ENCODE measurements around the gene PDCD10. TPM values are rescaled to one million over a fixed set of nuclear protein-coding genes. Genes with fewer than 3 reads are reported as not detected.
A peak's percentile ranks its signal among the peaks of the same experiment; 100 is the strongest.

PDCD10 gene
- 100 to 1,000 TPM in 5 of 6 donors, 10 to 100 TPM in 1; 85.6 to 156 (median 114) TPM for polyA plus RNA-seq (ENCODE audit: low read depth in 6 of 6)

- ATAC-seq (ENCODE audit: low read depth in 2 of 2), result peak; percentile 80
- Mint-ChIP-seq H3K4me3 (no peak within 1 kb of the TSS), H3K27ac (no peak within 1 kb of the TSS), H3K27me3 (no peaks in the 10 kb centered on the region), H3K9me3 (no peaks in the 10 kb centered on the region), H3K4me1 (peaks cover 16 to 36% (median 28%) of the 10 kb centered on the region in 3 donors), H3K36me3 (no peaks in the 10 kb centered on the region)
- DNase-seq, result peak; percentile 98
These were observed at the start of gene PDCD10 for GRCh38 chr3:167734498-167735232. Gene PDCD10 (minus strand): TSS chr3:167734892. CDS start chr3:167720157, 14,735 bp downstream.

- Mint-ChIP-seq H3K27ac (no peak overlapping the region), H3K4me3 (no peak overlapping the region), H3K9me3 (peaks cover 0 to 4% (median 0%) of the 10 kb centered on the region in 7 donors), H3K4me1 (peaks cover 8 to 21% (median 11%) of the 10 kb centered on the region in 3 donors), H3K36me3 (no peaks in the 10 kb centered on the region), H3K27me3 (no peaks in the 10 kb centered on the region)
- DNase-seq (no peak), ATAC-seq (ENCODE audit: low read depth in 2 of 2) (no peak)
These were observed 49.1 kb upstream of the PDCD10 start for GRCh38 chr3:167783781-167784180.

GRCh38 chr3:167780214-167780883 is 45.7 kb upstream of the PDCD10 start:
- Mint-ChIP-seq H3K36me3 (peaks cover 0 to 5% of the 10 kb centered on the region in 2 donors), H3K4me1 (peaks cover 11 to 16% (median 14%) of the 10 kb centered on the region in 3 donors), H3K4me3 (no peak overlapping the region), H3K27me3 (no peaks in the 10 kb centered on the region), H3K27ac (no peak overlapping the region), H3K9me3 (peaks cover 2 to 7% (median 4%) of the 10 kb centered on the region in 7 donors)
- DNase-seq (no peak), ATAC-seq (ENCODE audit: low read depth in 2 of 2) (no peak)

- peaks cover 0 to 5% of the 10 kb centered on the region in 2 donors for H3K36me3 Mint-ChIP-seq
- peaks cover 19 to 35% (median 21%) of the 10 kb centered on the region in 3 donors for H3K4me1 Mint-ChIP-seq
- DNase-seq (no peak), ATAC-seq (ENCODE audit: low read depth in 2 of 2) (no peak)
- peaks cover under 1 to 6% (median 4%) of the 10 kb centered on the region in 7 donors for H3K9me3 Mint-ChIP-seq
- no peaks in the 10 kb centered on the region for H3K27me3 Mint-ChIP-seq
- H3K27ac Mint-ChIP-seq, result no peak overlapping the region
- H3K4me3 Mint-ChIP-seq, result no peak overlapping the region
These were observed 42.7 kb upstream of the PDCD10 start for GRCh38 chr3:167777356-167777755.

GRCh38 chr3:167776066-167776685 is 41.5 kb upstream of the PDCD10 start:
- Mint-ChIP-seq H3K4me3 (no peak overlapping the region), H3K4me1 (peaks cover 18 to 39% (median 24%) of the 10 kb centered on the region in 3 donors), H3K9me3 (peaks cover 0 to 6% (median 4%) of the 10 kb centered on the region in 7 donors), H3K27ac (peak overlapping the region in 2 of 6 donors; percentile 4 to 47), H3K27me3 (no peaks in the 10 kb centered on the region), H3K36me3 (peaks cover 0 to 5% of the 10 kb centered on the region in 2 donors)
- DNase-seq (no peak), ATAC-seq (ENCODE audit: low read depth in 2 of 2) (no peak)

- peak overlapping the region in 7 of 8 donors; percentile 41 to 75 (median 71) for H3K4me3 Mint-ChIP-seq
- H3K36me3 Mint-ChIP-seq, result peaks cover 0 to 4% of the 10 kb centered on the region in 2 donors
These were observed 38.9 kb upstream of the PDCD10 start for GRCh38 chr3:167773584-167773983.

GRCh38 chr3:167772992-167773391 is 38.3 kb upstream of the PDCD10 start:
- Mint-ChIP-seq H3K27me3 (no peaks in the 10 kb centered on the region), H3K9me3 (peaks cover 0 to 5% (median 0%) of the 10 kb centered on the region in 7 donors), H3K36me3 (no peaks in the 10 kb centered on the region), H3K4me1 (peaks cover 18 to 39% (median 24%) of the 10 kb centered on the region in 3 donors), H3K27ac (peak overlapping the region; percentile 16 to 95 (median 86)), H3K4me3 (peak overlapping the region in 6 of 8 donors; percentile 61 to 75 (median 72))
- DNase-seq, result no peak
- ATAC-seq (ENCODE audit: low read depth in 2 of 2), result no peak

More at GRCh38 chr3:167773584-167773983, 38.9 kb upstream of the PDCD10 start:
- peaks cover 18 to 39% (median 24%) of the 10 kb centered on the region in 3 donors for H3K4me1 Mint-ChIP-seq
- peaks cover 0 to 6% (median 4%) of the 10 kb centered on the region in 7 donors for H3K9me3 Mint-ChIP-seq
- DNase-seq, result no peak
- no peaks in the 10 kb centered on the region for H3K27me3 Mint-ChIP-seq
- peak overlapping the region; percentile 16 to 95 (median 86) for H3K27ac Mint-ChIP-seq
- ATAC-seq (ENCODE audit: low read depth in 2 of 2), result peak; percentile 52

GRCh38 chr3:167762296-167762695 is 27.6 kb upstream of the PDCD10 start:
- peak overlapping the region in 7 of 8 donors; percentile 8 to 84 (median 45) for H3K4me3 Mint-ChIP-seq
- DNase-seq, result peak; percentile 7
- peak; percentile 56 to 79 for ATAC-seq (ENCODE audit: low read depth in 2 of 2)
- H3K27me3 Mint-ChIP-seq, result no peaks in the 10 kb centered on the region
- peaks cover 15 to 32% (median 29%) of the 10 kb centered on the region in 3 donors for H3K4me1 Mint-ChIP-seq
- peak overlapping the region; percentile 12 to 94 (median 80) for H3K27ac Mint-ChIP-seq
- peaks cover 10 to 19% of the 10 kb centered on the region in 2 donors for H3K36me3 Mint-ChIP-seq
- H3K9me3 Mint-ChIP-seq, result peaks cover 0 to 14% (median 7%) of the 10 kb centered on the region in 7 donors

GRCh38 chr3:167761302-167761701 is 26.6 kb upstream of the PDCD10 start:
- Mint-ChIP-seq H3K9me3 (peaks cover 0 to 11% (median 6%) of the 10 kb centered on the region in 7 donors), H3K4me1 (peaks cover 15 to 31% (median 28%) of the 10 kb centered on the region in 3 donors), H3K27me3 (no peaks in the 10 kb centered on the region), H3K36me3 (peaks cover 8 to 18% of the 10 kb centered on the region in 2 donors), H3K4me3 (no peak overlapping the region), H3K27ac (peak overlapping the region in 1 of 6 donors; percentile 39)
- ATAC-seq (ENCODE audit: low read depth in 2 of 2) (no peak), DNase-seq (no peak)

GRCh38 chr3:167754049-167754448 is 19.4 kb upstream of the PDCD10 start:
- ATAC-seq (ENCODE audit: low read depth in 2 of 2), result peak; percentile 23 to 26
- Mint-ChIP-seq H3K4me3 (no peak overlapping the region), H3K27me3 (no peaks in the 10 kb centered on the region), H3K4me1 (peaks cover 40 to 71% (median 52%) of the 10 kb centered on the region in 3 donors), H3K27ac (peak overlapping the region; percentile 35 to 97 (median 74)), H3K36me3 (no peaks in the 10 kb centered on the region), H3K9me3 (no peaks in the 10 kb centered on the region)
- no peak for DNase-seq

- peak overlapping the region; percentile 48 to 91 (median 69) for H3K4me3 Mint-ChIP-seq
- peaks cover 0 to 6% (median 3%) of the 10 kb centered on the region in 7 donors for H3K9me3 Mint-ChIP-seq
- H3K36me3 Mint-ChIP-seq, result no peaks in the 10 kb centered on the region
- peak; percentile 73 for DNase-seq
- no peaks in the 10 kb centered on the region for H3K27me3 Mint-ChIP-seq
- ATAC-seq (ENCODE audit: low read depth in 2 of 2), result peak; percentile 98 to 99
- H3K27ac Mint-ChIP-seq, result peak overlapping the region; percentile 84 to 98 (median 96)
- H3K4me1 Mint-ChIP-seq, result peaks cover 62 to 91% (median 73%) of the 10 kb centered on the region in 3 donors
These were observed 15.7 kb upstream of the PDCD10 start for GRCh38 chr3:167750272-167750971.

GRCh38 chr3:167749728-167750127 is 15.0 kb upstream of the PDCD10 start:
- Mint-ChIP-seq H3K36me3 (no peaks in the 10 kb centered on the region), H3K4me3 (peak overlapping the region in 5 of 8 donors; percentile 59 to 91 (median 77)), H3K4me1 (peaks cover 58 to 84% (median 69%) of the 10 kb centered on the region in 3 donors), H3K27me3 (no peaks in the 10 kb centered on the region), H3K9me3 (peaks cover 0 to 6% (median 3%) of the 10 kb centered on the region in 7 donors), H3K27ac (peak overlapping the region; percentile 84 to 98 (median 96))
- no peak for ATAC-seq (ENCODE audit: low read depth in 2 of 2)
- no peak for DNase-seq

All from naive B cell (primary cell).